B cell (primary cell): ENCODE data around the gene DYNLL1. TPM values are rescaled to one million over a fixed set of nuclear protein-coding genes. Genes with fewer than 3 reads are reported as not detected.

ENCODE experiments used
- ATAC-seq: fragments of 200-7000 bp; cut with Tn5 transposase; one replicate; pipeline ENCODE4 v1.10.0; 2021; ENCODE audit warnings: low read depth, mild to moderate bottlenecking, moderate number of reproducible peaks, moderate library complexity
- CTCF ChIA-PET: fragments of 350-600 bp; sonication (Branson Sonifier 250); formaldehyde crosslinking; loops from one replicate; lab custom pipeline; 2021; ENCODE audit warnings: antibody characterized with exemption, inconsistent platforms; lab: Charles Lee
- POLR2A ChIA-PET: fragments of 350-600 bp; sonication (Branson Sonifier 250); formaldehyde crosslinking; loops from one replicate; lab custom pipeline; 2021; ENCODE audit warnings: antibody characterized with exemption; lab: Charles Lee
- DNase-seq: peaks from one replicate; pipeline ENCODE4 v3.0.0; 2013
- H2AFZ ChIP-seq: 2 replicates; pipeline ENCODE4 v1.6.1; 2012; ENCODE audit warnings: mild to moderate bottlenecking, low read depth, low read length; ENCODE audit not compliant: insufficient read depth, poor library complexity, severe bottlenecking
- H3K27ac ChIP-seq, 2 donors: 1 replicate in 1 of 2; 2 replicates in 1 of 2; pipeline ENCODE4 v1.5.1; 2012 to 2013; ENCODE audit warnings: low read length in 2 of 2, mild to moderate bottlenecking in 2 of 2, moderate library complexity in 1 of 2
- H3K27me3 ChIP-seq, 4 experiments: fragments of 200-600 bp in 1 of 4; sonication (generic) in 1 of 4; replicated peaks in 1 of 4; 1 replicate in 2 of 4; 2 replicates in 2 of 4; pipeline versions ENCODE4 v1.6.1 to v1.7.0; 2013 to 2016; ENCODE audit warnings: low read length in 3 of 4, mild to moderate bottlenecking in 2 of 4, mixed read lengths in 1 of 4, moderate library complexity in 1 of 4; ENCODE audit not compliant: insufficient read depth in 4 of 4, control insufficient read depth in 3 of 4; ENCODE audit errors: control extremely low read depth in 1 of 4
- H3K36me3 ChIP-seq, 2 experiments: replicated peaks in 1 of 2; 1 replicate in 1 of 2; 2 replicates in 1 of 2; pipeline versions ENCODE4 v1.6.1 to v1.7.1; 2013; ENCODE audit warnings: low read length in 1 of 2; ENCODE audit not compliant: insufficient read depth in 2 of 2, control insufficient read depth in 1 of 2; ENCODE audit errors: control extremely low read depth in 1 of 2, extremely low read depth in 1 of 2
- H3K4me1 ChIP-seq, 2 donors: fragments of 200-600 bp in 1 of 2; sonication (generic) in 1 of 2; 1 replicate in 1 of 2; 2 replicates in 1 of 2; pipeline versions ENCODE4 v1.5.1 to v1.6.1; 2013 to 2017; ENCODE audit warnings: low read length in 2 of 2; ENCODE audit not compliant: control insufficient read depth in 2 of 2, insufficient read depth in 2 of 2
- H3K4me2 ChIP-seq: replicated peaks from 2 replicates; pipeline ENCODE3; 2012; ENCODE audit warnings: mild to moderate bottlenecking, low read depth, low read length; ENCODE audit not compliant: poor library complexity, severe bottlenecking
- H3K4me3 ChIP-seq, 5 experiments: fragments of 200-600 bp in 1 of 5; sonication (generic) in 1 of 5; 1 replicate in 3 of 5; 2 replicates in 2 of 5; pipeline versions ENCODE4 v1.5.1 to v1.7.0; 2011 to 2016; ENCODE audit warnings: low read length in 4 of 5, mild to moderate bottlenecking in 4 of 5, low read depth in 2 of 5, control low read depth in 1 of 5, moderate library complexity in 1 of 5; ENCODE audit not compliant: insufficient read depth in 1 of 5; ENCODE audit errors: control extremely low read depth in 1 of 5, extremely low read depth in 1 of 5
- H3K79me2 ChIP-seq: fragments of 200-600 bp; sonication (generic); one replicate; pipeline ENCODE4 v1.6.0; 2016; ENCODE audit warnings: low read length; ENCODE audit not compliant: control insufficient read depth, insufficient read depth
- H3K9ac ChIP-seq: fragments of 200-600 bp; sonication (generic); 2 replicates; pipeline ENCODE4 v1.6.1; 2017; ENCODE audit warnings: mild to moderate bottlenecking, low read length, moderate library complexity
- H3K9me3 ChIP-seq, 3 donors: one replicate each; pipeline versions ENCODE4 v1.6.1 to v1.7.1; 2013; ENCODE audit warnings: low read length in 2 of 3; ENCODE audit not compliant: control insufficient read depth in 2 of 3, insufficient read depth in 1 of 3; ENCODE audit errors: control extremely low read depth in 1 of 3
- H4K20me1 ChIP-seq: 2 replicates; pipeline ENCODE4 v1.6.0; 2012; ENCODE audit warnings: mild to moderate bottlenecking, low read length; ENCODE audit not compliant: insufficient read depth, control insufficient read depth, poor library complexity, severe bottlenecking
- H3K27ac Mint-ChIP-seq: one replicate; pipeline ENCODE4 v1.8.0; 2021; ENCODE audit warnings: mixed read lengths
- H3K27me3 Mint-ChIP-seq: one replicate; pipeline ENCODE4 v1.8.0; 2021; ENCODE audit warnings: mixed read lengths
- H3K4me1 Mint-ChIP-seq: one replicate; pipeline ENCODE4 v1.8.0; 2021; ENCODE audit warnings: mixed read lengths
- H3K4me3 Mint-ChIP-seq: one replicate; pipeline ENCODE4 v1.8.0; 2021; ENCODE audit warnings: mixed read lengths
- H3K9me3 Mint-ChIP-seq: one replicate; pipeline ENCODE4 v1.8.0; 2022; ENCODE audit warnings: mixed read lengths; ENCODE audit not compliant: insufficient read depth
- EZH2 ChIP-seq: IDR thresholded peaks from 2 replicates; pipeline ENCODE4 v1.6.1; 2012; ENCODE audit warnings: borderline replicate concordance, low read depth, mild to moderate bottlenecking, moderate library complexity, low read length; ENCODE audit not compliant: insufficient read depth, poor library complexity, severe bottlenecking
- WGBS: methylation state at CpG from one replicate; pipeline ENCODE4 v1.1.5; 2013; ENCODE audit warnings: missing lambda C conversion rate; ENCODE audit not compliant: insufficient coverage; 5-methylcytosine and 5-hydroxymethylcytosine counted together
- intact Hi-C: fragments of 100-400 bp; cut with micrococcal nuclease; formaldehyde crosslinking; loops from one replicate; pipeline ENCODE4 v1.10.0; 2022
- polyA plus RNA-seq: library from polyadenylated mRNA; depleted of rRNA; stranded (reverse); fragments of >200 nt; gene quantifications from 2 replicates; pipeline ENCODE4 v1.2.3, GENCODE V29; 2012
- total RNA-seq, 2 donors: library from RNA; stranded (reverse); fragments of 120-200 nt in 1 of 2; gene quantifications; 1 replicate in 1 of 2; 2 replicates in 1 of 2; pipeline versions ENCODE4 v1.2.3 to v1.2.4, GENCODE V29; 2013 to 2022
- TF ChIP-seq, protein P1 (sequence below): fragments of 200-600 bp; IDR thresholded peaks from one replicate; pipeline ENCODE4 v1.8.0; 2022; ENCODE audit warnings: antibody characterized with exemption, mild to moderate bottlenecking

Gene DYNLL1
- total and polyA plus RNA-seq, 2 donors (not counting 1 experiment from before 2014, with no cell fraction given) = 116 to 132 TPM

DNA sequence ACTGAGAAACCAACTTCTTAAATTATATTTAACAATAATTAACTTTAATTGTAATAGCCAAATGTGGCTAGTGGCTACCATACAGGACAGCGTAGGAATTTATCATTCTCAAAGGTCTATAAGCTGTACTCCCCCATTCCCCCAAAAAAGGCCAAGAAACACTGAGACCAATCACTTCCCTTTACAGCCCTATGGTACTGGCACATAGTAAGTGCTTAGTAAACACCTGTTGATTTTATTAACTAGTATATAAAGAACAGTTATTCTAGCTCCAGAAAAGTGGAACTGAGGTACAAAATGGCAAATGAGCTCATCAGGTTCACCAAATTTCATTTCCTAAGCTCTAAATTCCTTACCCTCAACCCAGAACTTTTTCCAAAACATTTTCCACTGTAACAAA is 20.3 kb upstream of the DYNLL1 start:
- Histone ChIP-seq H3K4me2 (no peak overlapping the region), H3K9ac (no peak overlapping the region), H3K9me3 (no peaks in the 10 kb centered on the region), H3K4me3 (no peak overlapping the region), H3K36me3 (no peaks in the 10 kb centered on the region), H3K27me3 (no peaks in the 10 kb centered on the region), H2AFZ (no peak overlapping the region), H4K20me1 (no peaks in the 10 kb centered on the region), H3K27ac (no peak overlapping the region), H3K79me2 (peaks cover 15% of the 10 kb centered on the region), H3K4me1 (no peaks in the 10 kb centered on the region)
- Mint-ChIP-seq H3K4me1 (no peaks in the 10 kb centered on the region), H3K4me3 (no peak overlapping the region), H3K27ac (no peak overlapping the region), H3K9me3 (no peaks in the 10 kb centered on the region), H3K27me3 (no peaks in the 10 kb centered on the region)
- no peak for DNase-seq
- intact Hi-C loops = no loop called here
- no peak for TF ChIP-seq EZH2
- TF ChIP-seq, protein P1, sequence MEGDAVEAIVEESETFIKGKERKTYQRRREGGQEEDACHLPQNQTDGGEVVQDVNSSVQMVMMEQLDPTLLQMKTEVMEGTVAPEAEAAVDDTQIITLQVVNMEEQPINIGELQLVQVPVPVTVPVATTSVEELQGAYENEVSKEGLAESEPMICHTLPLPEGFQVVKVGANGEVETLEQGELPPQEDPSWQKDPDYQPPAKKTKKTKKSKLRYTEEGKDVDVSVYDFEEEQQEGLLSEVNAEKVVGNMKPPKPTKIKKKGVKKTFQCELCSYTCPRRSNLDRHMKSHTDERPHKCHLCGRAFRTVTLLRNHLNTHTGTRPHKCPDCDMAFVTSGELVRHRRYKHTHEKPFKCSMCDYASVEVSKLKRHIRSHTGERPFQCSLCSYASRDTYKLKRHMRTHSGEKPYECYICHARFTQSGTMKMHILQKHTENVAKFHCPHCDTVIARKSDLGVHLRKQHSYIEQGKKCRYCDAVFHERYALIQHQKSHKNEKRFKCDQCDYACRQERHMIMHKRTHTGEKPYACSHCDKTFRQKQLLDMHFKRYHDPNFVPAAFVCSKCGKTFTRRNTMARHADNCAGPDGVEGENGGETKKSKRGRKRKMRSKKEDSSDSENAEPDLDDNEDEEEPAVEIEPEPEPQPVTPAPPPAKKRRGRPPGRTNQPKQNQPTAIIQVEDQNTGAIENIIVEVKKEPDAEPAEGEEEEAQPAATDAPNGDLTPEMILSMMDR = no peak
- WGBS = 100% methylated on average over 1 of the region's 1 CpG
- POLR2A ChIA-PET = no interaction called here
- ATAC-seq = no peak
- CTCF ChIA-PET = interaction anchor here (0.8 to 1.2 kb wide), 2 partner anchors 27 to 37 kb away, joined by 3 to 4 read pairs; no protein-coding TSS in a partner anchor

DNA sequence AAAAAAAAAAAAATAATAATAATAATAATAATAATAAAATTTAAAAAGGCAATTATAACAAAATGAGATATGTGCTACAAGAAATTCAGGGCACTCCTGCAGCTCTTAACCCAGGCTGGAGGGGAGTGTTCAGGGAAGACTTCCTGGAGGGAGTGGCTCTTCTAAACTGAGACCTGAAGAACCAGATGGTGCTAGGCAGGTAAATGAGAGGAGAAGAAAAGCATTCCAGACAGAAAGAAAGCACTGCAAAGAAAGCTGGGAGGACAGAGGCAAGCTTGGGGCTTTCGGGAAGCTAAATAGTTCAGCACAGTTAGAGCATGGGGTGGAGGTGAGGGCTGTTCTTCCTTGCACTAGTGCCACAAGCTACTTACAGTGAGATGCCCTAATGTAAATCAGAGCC is 16.5 kb upstream of the DYNLL1 start:
- intact Hi-C loops = no loop called here
- no peaks in the 10 kb centered on the region for H3K27me3 ChIP-seq
- H2AFZ ChIP-seq = no peak overlapping the region
- Mint-ChIP-seq H3K27ac (no peak overlapping the region), H3K9me3 (no peaks in the 10 kb centered on the region), H3K4me3 (no peak overlapping the region), H3K4me1 (no peaks in the 10 kb centered on the region), H3K27me3 (no peaks in the 10 kb centered on the region)
- DNase-seq (no peak), ATAC-seq (no peak)
- H3K9ac ChIP-seq = no peak overlapping the region
- H3K79me2 ChIP-seq = peaks cover 3% of the 10 kb centered on the region
- no peaks in the 10 kb centered on the region for H3K9me3 ChIP-seq
- H3K36me3 ChIP-seq = no peaks in the 10 kb centered on the region
- no peak overlapping the region for H3K27ac ChIP-seq
- 100% methylated on average over 1 of the region's 1 CpG for WGBS
- no peak overlapping the region for H3K4me3 ChIP-seq
- POLR2A ChIA-PET = interaction anchor here (0.6 kb wide), 1 partner anchor 9 kb away, joined by 7 read pairs; no protein-coding TSS in a partner anchor
- CTCF ChIA-PET = interaction anchor here (1.2 kb wide), 1 partner anchor 11 kb away, joined by 3 read pairs; no protein-coding TSS in a partner anchor
- no peak for TF ChIP-seq EZH2
- TF ChIP-seq, protein P1 = no peak
- no peak overlapping the region for H3K4me2 ChIP-seq
- no peaks in the 10 kb centered on the region for H3K4me1 ChIP-seq
- H4K20me1 ChIP-seq = no peaks in the 10 kb centered on the region
